Measurements from ENCODE around the gene RAB22A.

DNA sequence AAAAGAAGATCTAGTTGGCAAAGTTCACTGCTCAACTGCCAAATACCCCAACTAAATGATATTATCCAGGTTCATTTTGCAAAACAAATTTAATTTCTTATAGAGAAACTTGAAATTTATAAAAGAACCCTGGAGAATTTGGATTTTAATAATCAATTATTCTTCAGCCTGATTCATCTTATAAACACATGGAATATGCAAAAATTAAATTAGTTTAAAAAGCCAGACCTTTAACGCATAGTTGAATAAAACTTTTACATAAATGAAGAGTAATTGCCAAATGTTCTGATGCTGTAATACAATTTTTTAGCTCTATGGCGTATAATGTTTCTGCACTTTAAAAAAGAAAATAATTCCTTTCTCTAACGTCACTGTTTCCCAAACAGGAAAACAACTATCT, 47.9 kb upstream of the RAB22A start:
- TF ChIP-seq, protein P1, sequence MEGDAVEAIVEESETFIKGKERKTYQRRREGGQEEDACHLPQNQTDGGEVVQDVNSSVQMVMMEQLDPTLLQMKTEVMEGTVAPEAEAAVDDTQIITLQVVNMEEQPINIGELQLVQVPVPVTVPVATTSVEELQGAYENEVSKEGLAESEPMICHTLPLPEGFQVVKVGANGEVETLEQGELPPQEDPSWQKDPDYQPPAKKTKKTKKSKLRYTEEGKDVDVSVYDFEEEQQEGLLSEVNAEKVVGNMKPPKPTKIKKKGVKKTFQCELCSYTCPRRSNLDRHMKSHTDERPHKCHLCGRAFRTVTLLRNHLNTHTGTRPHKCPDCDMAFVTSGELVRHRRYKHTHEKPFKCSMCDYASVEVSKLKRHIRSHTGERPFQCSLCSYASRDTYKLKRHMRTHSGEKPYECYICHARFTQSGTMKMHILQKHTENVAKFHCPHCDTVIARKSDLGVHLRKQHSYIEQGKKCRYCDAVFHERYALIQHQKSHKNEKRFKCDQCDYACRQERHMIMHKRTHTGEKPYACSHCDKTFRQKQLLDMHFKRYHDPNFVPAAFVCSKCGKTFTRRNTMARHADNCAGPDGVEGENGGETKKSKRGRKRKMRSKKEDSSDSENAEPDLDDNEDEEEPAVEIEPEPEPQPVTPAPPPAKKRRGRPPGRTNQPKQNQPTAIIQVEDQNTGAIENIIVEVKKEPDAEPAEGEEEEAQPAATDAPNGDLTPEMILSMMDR (IDR thresholded peaks at IDR 0.05) = no peak
- no peak for TF ChIP-seq EZH2 (IDR thresholded peaks at IDR 0.05)
